Ovary (tissue), 9 donors: ENCODE data around the gene RAB8B. TPM values are rescaled to one million over a fixed set of nuclear protein-coding genes. Genes with fewer than 3 reads are reported as not detected.

Source experiments
- DNase-seq, 5 donors: peaks; one replicate each; pipeline ENCODE4 v3.0.0-alpha.2; 2019 to 2020
- H3K27ac ChIP-seq, 2 donors: fragments of 200-600 bp; one replicate each; pipeline versions ENCODE4 v1.5.1 to v1.8.0; 2019 to 2022
- H3K27me3 ChIP-seq: fragments of 200-600 bp; one replicate; pipeline ENCODE4 v1.8.0; 2022
- H3K36me3 ChIP-seq: fragments of 200-600 bp; sonication (generic); one replicate; pipeline ENCODE4 v1.5.1; 2019
- H3K4me1 ChIP-seq: one replicate; pipeline ENCODE4 v1.8.1; 2013; ENCODE audit warnings: mild to moderate bottlenecking, moderate library complexity; ENCODE audit not compliant: insufficient read depth
- H3K4me3 ChIP-seq: fragments of 200-600 bp; sonication (generic); one replicate; pipeline ENCODE4 v1.5.1; 2017
- H3K9me3 ChIP-seq, 2 donors: fragments of 200-600 bp in 1 of 2; sonication (generic) in 1 of 2; one replicate each; pipeline versions ENCODE4 v1.5.1 to v1.8.1; 2013 to 2019; ENCODE audit warnings: mild to moderate bottlenecking in 1 of 2, moderate library complexity in 1 of 2
- CTCF ChIP-seq, 3 donors: fragments of 450-650 bp in 2 of 3; fragments of 200-600 bp in 1 of 3; IDR thresholded peaks; one replicate each; pipeline versions ENCODE4 v1.5.1 to v1.8.0; 2016 to 2022; ENCODE audit warnings: antibody characterized with exemption in 3 of 3, mild to moderate bottlenecking in 1 of 3
- EP300 ChIP-seq: sonication (generic); formaldehyde crosslinking; IDR thresholded peaks from one replicate; pipeline ENCODE4 v1.6.1; 2017; ENCODE audit warnings: antibody characterized with exemption
- POLR2A ChIP-seq: fragments of 450-650 bp; IDR thresholded peaks from one replicate; pipeline ENCODE4 v1.6.1; 2017; ENCODE audit warnings: antibody characterized with exemption, mild to moderate bottlenecking, moderate library complexity
- WGBS, 3 donors: extraction: QIAGEN DNeasy Blood & Tissue Kit in 1 of 3; methylation state at CpG; one replicate each; pipeline versions ENCODE4 v1.1.5 to v1.1.7; 2013 to 2017; 5-methylcytosine and 5-hydroxymethylcytosine counted together
- intact Hi-C, 4 donors: fragments of 100-400 bp; cut with DNase I; formaldehyde crosslinking; loops; one replicate each; pipeline versions ENCODE4 v1.11.0 to v1.15.1; 2022 to 2023
- polyA plus RNA-seq, 2 donors: library from polyadenylated mRNA; stranded (reverse); fragments of 200-250 nt in 1 of 2; fragments of 350-450 nt in 1 of 2; fragmentation: Illumina TruSeq in 1 of 2; extraction: RNeasy Lipid Tissue Mini Kit (QIAGEN cat#74804) in 1 of 2; gene quantifications; one replicate each; pipeline ENCODE4 v1.2.3, GENCODE V29; 2013 to 2014
- total RNA-seq, 7 donors: library from RNA; depleted of rRNA in 2 of 7; stranded (reverse); fragments of >200 nt in 2 of 7; fragmentation: NEBNext Ultra II Directional in 3 of 7; extraction: Animal tissue kit (Norgen Biotek cat#: 25700) in 3 of 7; gene quantifications; one replicate each; pipeline versions ENCODE4 v1.1.0 to v1.2.4, GENCODE V29; 2016 to 2023
- donor health status: DM: no; HTN: no; CAD: no; lungs with moderate emphysema.
- donor health status: DM: no; HTN: no; CAD: no.
- donor health status: Bipolar disorder and iron deficiency.
- donor health status: DM: yes; HTN: yes; CAD: no.
- donor health status: DM: no; HTN: no; CAD: no.
- donor health status: DM: yes; HTN: yes; CAD: no.

RAB8B gene
- total and polyA plus RNA-seq, 9 donors = 18.5 to 58.0 (median 44.8) TPM

GRCh38 chr15:63252292-63252691, 62.9 kb downstream of the RAB8B start:
- TF ChIP-seq CTCF (IDR thresholded peaks at IDR 0.05) (no peak), EP300 (no peak), POLR2A (no peak)
- WGBS, 3 donors = 92 to 97% (median 95%) methylated on average over 2 of the region's 2 CpGs
- intact Hi-C loops = no loop called here
- H3K4me1 ChIP-seq = peaks cover 2% of the 10 kb centered on the region
- no peaks in the 10 kb centered on the region for H3K9me3 ChIP-seq
- no peak overlapping the region for H3K27ac ChIP-seq
- no peak for DNase-seq
- no peak overlapping the region for H3K4me3 ChIP-seq
- no peaks in the 10 kb centered on the region for H3K36me3 ChIP-seq
- no peaks in the 10 kb centered on the region for H3K27me3 ChIP-seq

DNA sequence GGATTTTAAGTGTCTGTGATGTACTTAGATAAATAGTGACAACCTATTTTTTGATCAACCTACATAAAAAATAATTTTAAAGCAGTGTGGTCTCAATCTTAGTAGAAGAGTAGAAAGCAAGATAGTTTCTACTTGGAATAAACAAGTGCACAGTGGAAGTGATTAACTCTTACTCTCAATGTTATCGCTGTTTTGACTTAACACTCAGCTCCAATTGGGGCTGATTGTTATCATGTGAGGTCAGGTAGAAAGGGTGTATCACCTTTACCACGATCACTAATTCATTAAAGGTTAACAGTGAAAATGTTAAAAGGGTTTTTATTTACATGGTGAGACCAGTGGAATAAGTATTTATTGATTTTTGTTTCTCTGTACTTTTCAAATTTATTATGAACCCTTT, 65.6 kb downstream of the RAB8B start:
- H3K4me3 ChIP-seq = no peak overlapping the region
- 85 to 91% (median 85%) methylated on average over 2 of the region's 2 CpGs for WGBS, 3 donors
- TF ChIP-seq POLR2A = no peak
- TF ChIP-seq CTCF (IDR thresholded peaks at IDR 0.05) = no peak
- no peak for TF ChIP-seq EP300

DNA sequence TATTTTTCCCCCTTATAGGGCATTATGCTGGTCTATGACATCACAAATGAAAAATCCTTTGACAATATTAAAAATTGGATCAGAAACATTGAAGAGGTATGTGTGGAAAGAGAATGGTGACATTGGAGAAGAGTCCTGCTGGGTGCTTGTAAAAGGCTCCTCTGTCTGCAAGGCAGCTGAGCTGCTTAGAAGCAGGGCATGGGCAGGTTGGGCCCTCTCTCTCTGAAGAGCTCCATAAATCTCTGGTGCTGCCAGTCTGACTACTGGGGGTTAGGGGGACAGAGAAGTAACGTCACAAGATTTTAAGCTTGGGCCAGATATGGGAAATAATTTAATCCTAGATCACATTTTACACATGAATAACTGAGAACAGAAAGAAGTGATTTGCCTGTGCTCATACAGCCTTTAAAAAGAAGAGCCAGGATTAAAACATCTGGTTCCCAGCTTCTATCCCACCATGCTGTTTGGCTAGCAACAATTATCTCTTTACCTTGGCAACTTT, 66.1 kb downstream of the RAB8B start:
- DNase-seq = no peak
- Histone ChIP-seq H3K27me3 (no peaks in the 10 kb centered on the region), H3K27ac (no peak overlapping the region), H3K4me1 (peaks cover 2% of the 10 kb centered on the region), H3K4me3 (no peak overlapping the region), H3K36me3 (no peaks in the 10 kb centered on the region), H3K9me3 (no peaks in the 10 kb centered on the region)
- TF ChIP-seq POLR2A (no peak), CTCF (IDR thresholded peaks at IDR 0.05) (no peak), EP300 (no peak)
- intact Hi-C loops = no loop called here
- 63 to 80% (median 69%) methylated on average over 1 of the region's 1 CpG for WGBS, 3 donors

More for the DNA sequence above, 65.6 kb downstream of the RAB8B start:
- intact Hi-C loops = no loop called here
- H3K9me3 ChIP-seq = no peaks in the 10 kb centered on the region
- H3K27ac ChIP-seq = no peak overlapping the region
- H3K4me1 ChIP-seq = peaks cover 2% of the 10 kb centered on the region
- H3K36me3 ChIP-seq = no peaks in the 10 kb centered on the region
- DNase-seq = no peak
- no peaks in the 10 kb centered on the region for H3K27me3 ChIP-seq

DNA sequence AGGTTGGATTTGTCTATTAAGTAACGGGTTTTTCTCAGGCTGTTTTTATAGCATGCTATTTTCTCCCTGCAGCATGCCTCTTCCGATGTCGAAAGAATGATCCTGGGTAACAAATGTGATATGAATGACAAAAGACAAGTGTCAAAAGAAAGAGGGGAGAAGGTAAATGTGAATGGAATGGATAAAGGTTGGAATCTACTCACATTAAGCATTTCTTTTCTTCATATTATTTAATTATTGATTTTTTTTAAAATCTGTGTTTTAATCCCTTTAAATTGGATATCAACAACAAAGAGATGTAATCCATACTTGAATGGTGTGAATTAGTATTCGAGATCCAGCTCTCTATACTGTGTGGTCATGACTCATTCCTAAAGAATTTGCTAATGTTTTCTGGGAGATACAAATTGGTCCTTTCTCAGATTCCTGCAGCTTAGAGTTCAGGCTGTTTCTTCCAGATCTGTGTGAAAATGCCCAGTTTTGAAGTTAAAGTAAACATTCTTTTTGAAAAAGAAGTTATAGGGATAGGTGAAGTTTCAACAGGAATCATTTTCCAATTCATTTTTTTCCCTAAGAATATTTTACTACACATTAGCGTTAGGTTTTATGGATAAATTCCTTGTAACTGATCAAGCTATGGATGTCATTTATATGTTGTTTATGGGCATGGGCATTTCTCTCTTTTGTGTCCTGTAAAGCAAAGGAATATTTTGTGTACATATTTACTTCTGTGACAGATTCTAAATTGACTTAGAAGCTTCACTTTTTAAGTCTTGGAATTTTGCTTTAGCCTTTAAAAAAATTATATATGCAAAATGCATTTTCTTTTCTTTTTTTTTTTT, 67.2 kb downstream of the RAB8B start:
- TF ChIP-seq EP300 (no peak), POLR2A (no peak), CTCF (IDR thresholded peaks at IDR 0.05) (no peak)
- intact Hi-C loops = no loop called here
- no peak for DNase-seq
- no peaks in the 10 kb centered on the region for H3K27me3 ChIP-seq
- H3K9me3 ChIP-seq = no peaks in the 10 kb centered on the region
- WGBS, 3 donors = 36 to 43% (median 41%) methylated on average over 5 of the region's 5 CpGs
- H3K36me3 ChIP-seq = no peaks in the 10 kb centered on the region
- peaks cover 2% of the 10 kb centered on the region for H3K4me1 ChIP-seq
- no peak overlapping the region for H3K4me3 ChIP-seq
- no peak overlapping the region for H3K27ac ChIP-seq
